OCI-LY1 (cell line): ENCODE results near the gene CNOT3.

Experiments used
- EZH2 ChIP-seq: fragments of 200-600 bp; sonication (generic), shearing (Covaris generic); IDR thresholded peaks from 2 replicates; pipeline ENCODE4 v1.8.0; 2017; ENCODE audit warnings: borderline replicate concordance, mixed run types, mild to moderate bottlenecking, antibody characterized with exemption, low read length, moderate library complexity, mixed read lengths
- TF ChIP-seq, protein P1 (sequence below): fragments of 200-600 bp; sonication (generic), shearing (Covaris generic); IDR thresholded peaks from 2 replicates; pipeline ENCODE4 v1.5.1; 2017; ENCODE audit warnings: mild to moderate bottlenecking, antibody characterized with exemption, low read length, moderate library complexity, mixed read lengths

DNA sequence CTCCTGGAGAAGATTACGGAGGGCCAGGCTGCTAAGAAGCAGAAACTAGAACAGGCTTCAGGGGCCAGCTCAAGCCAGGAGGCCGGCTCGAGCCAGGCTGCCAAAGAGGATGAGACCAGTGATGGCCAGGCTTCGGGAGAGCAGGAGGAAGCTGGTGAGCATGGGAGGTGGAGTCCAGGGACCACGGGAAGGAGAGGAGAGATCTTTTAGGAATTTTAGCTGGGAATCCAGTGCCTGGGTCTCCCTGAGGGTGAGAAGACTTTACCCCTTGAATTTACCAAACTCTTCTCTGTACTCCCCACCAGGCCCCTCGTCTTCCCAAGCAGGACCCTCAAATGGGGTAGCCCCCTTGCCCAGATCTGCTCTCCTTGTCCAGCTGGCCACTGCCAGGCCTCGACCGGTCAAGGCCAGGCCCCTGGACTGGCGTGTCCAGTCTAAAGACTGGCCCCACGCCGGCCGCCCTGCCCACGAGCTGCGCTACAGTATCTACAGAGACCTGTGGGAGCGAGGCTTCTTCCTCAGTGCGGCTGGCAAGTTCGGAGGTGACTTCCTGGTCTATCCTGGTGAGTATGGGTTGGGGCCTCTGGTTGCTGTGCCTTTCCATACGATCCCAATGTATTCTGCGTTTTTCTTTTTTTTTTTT is 54.4 kb downstream of the CNOT3 start:
- TF ChIP-seq, protein P1, sequence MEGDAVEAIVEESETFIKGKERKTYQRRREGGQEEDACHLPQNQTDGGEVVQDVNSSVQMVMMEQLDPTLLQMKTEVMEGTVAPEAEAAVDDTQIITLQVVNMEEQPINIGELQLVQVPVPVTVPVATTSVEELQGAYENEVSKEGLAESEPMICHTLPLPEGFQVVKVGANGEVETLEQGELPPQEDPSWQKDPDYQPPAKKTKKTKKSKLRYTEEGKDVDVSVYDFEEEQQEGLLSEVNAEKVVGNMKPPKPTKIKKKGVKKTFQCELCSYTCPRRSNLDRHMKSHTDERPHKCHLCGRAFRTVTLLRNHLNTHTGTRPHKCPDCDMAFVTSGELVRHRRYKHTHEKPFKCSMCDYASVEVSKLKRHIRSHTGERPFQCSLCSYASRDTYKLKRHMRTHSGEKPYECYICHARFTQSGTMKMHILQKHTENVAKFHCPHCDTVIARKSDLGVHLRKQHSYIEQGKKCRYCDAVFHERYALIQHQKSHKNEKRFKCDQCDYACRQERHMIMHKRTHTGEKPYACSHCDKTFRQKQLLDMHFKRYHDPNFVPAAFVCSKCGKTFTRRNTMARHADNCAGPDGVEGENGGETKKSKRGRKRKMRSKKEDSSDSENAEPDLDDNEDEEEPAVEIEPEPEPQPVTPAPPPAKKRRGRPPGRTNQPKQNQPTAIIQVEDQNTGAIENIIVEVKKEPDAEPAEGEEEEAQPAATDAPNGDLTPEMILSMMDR, result no peak
- TF ChIP-seq EZH2, result no peak
